ENCODE measurements around the gene GPBP1. TPM values are rescaled to one million over a fixed set of nuclear protein-coding genes. Genes with fewer than 3 reads are reported as not detected.

Gene GPBP1
- total RNA-seq, 1 experiment from 2014 or later = 69.5 TPM

DNA sequence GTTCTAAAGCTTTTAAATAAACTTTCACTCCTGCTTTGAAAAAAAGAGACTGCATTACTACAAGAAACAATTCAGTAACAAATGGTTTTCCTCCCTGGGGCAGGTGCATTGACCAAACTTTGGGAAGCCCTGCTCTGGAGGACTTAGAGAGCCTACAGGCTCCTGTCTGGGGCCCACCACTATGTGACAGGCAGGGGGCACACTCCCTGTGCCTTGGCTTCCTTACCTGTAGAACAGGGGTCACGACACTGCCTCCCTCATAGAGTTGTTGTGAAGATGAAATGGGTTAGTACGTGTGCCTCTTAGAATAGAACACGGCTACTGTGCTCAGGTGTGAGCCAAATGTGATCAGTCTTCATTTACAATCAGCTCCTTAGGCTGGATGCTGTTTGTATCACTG, 130.1 kb downstream of the GPBP1 start:
- Histone ChIP-seq H3K27me3 (ENCODE audit: insufficient read depth, low read length) (no peaks in the 10 kb centered on the region), H3K9me2 (ENCODE audit: insufficient read depth) (no peaks in the 10 kb centered on the region), H3K27ac (ENCODE audit: low read depth, low read length) (no peak overlapping the region), H3K4me3 (replicated peaks in 1 of 2; ENCODE audit: low read depth in 1 of 2, low read length in 2 of 2) (no peak overlapping the region), H3K4me2 (ENCODE audit: low read length) (no peak overlapping the region), H3K9me3 (ENCODE audit: control insufficient read depth in 1 of 2, insufficient read depth in 1 of 2, low read depth in 1 of 2, low read length in 2 of 2) (no peaks in the 10 kb centered on the region), H3K9ac (ENCODE audit: low read length) (no peak overlapping the region), H3K4me1 (ENCODE audit: control insufficient read depth in 1 of 2, insufficient read depth in 2 of 2, low read length in 2 of 2) (peaks cover 16 to 33% of the 10 kb centered on the region in 2 experiments), H2AFZ (ENCODE audit: low read depth, low read length, poor library complexity, severe bottlenecking) (no peak overlapping the region), H4K20me1 (ENCODE audit: insufficient read depth) (no peaks in the 10 kb centered on the region), H3K36me3 (ENCODE audit: control insufficient read depth in 1 of 2, insufficient read depth in 2 of 2, low read length in 2 of 2) (no peaks in the 10 kb centered on the region), H3K79me2 (ENCODE audit: insufficient read depth, low read length) (no peaks in the 10 kb centered on the region)
- peak; percentile 4 to 39 (median 35); a peak in 3 of 6 replicates for TF ChIP-seq CTCF (IDR thresholded peaks at IDR 0.05 in 2 of 3, conservative IDR thresholded peaks at IDR 0.05 in 1 of 3; ENCODE audit: borderline replicate concordance in 1 of 3, insufficient read depth in 1 of 3, low read depth in 2 of 3, low read length in 2 of 3)
- no peak for TF ChIP-seq RAD21 (IDR thresholded peaks at IDR 0.05; ENCODE audit: low read depth)
- DNase-seq (ENCODE audit: low read depth, low spot score) = no peak
- RAD21 ChIA-PET (ENCODE audit: low non-redundant PET in 1 of 2, low total read pairs in 2 of 2, uncharacterized antibody in 2 of 2, unreplicated experiment in 2 of 2) = no interaction called here
- intact Hi-C loops (cut with micrococcal nuclease) = no loop called here
- POLR2A ChIA-PET = no interaction called here
- CTCF ChIA-PET = no interaction called here
- ATAC-seq = no peak
- BruUV-seq (replicated peaks) = no TSS peak

DNA sequence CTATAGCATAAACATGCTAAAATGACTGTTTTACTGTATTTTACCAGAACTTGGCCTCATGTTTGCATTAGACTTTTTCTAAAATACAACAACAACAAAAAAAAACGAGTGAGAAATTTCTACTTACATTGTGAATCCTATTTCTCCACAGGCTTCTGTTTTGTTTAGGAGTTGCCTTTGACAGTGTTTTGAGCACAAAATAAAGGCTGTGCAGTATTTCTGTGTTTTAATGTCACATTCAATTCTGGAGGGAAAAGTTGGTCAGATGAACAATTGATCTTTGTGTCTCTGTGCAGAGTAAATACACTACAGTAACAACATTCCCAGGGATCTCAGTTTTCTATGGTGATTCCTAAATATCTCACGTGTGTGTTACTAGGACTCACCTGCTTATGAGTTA, 131.1 kb downstream of the GPBP1 start:
- Histone ChIP-seq H3K4me3 (replicated peaks in 1 of 2; ENCODE audit: low read depth in 1 of 2, low read length in 2 of 2) (no peak overlapping the region), H3K9me2 (ENCODE audit: insufficient read depth) (no peaks in the 10 kb centered on the region), H3K27me3 (ENCODE audit: insufficient read depth, low read length) (no peaks in the 10 kb centered on the region), H4K20me1 (ENCODE audit: insufficient read depth) (no peaks in the 10 kb centered on the region), H3K79me2 (ENCODE audit: insufficient read depth, low read length) (no peaks in the 10 kb centered on the region), H2AFZ (ENCODE audit: low read depth, low read length, poor library complexity, severe bottlenecking) (peak overlapping the region; percentile 3), H3K36me3 (ENCODE audit: control insufficient read depth in 1 of 2, insufficient read depth in 2 of 2, low read length in 2 of 2) (no peaks in the 10 kb centered on the region), H3K9me3 (ENCODE audit: control insufficient read depth in 1 of 2, insufficient read depth in 1 of 2, low read depth in 1 of 2, low read length in 2 of 2) (no peaks in the 10 kb centered on the region), H3K9ac (ENCODE audit: low read length) (no peak overlapping the region), H3K27ac (ENCODE audit: low read depth, low read length) (no peak overlapping the region), H3K4me2 (ENCODE audit: low read length) (no peak overlapping the region), H3K4me1 (ENCODE audit: control insufficient read depth in 1 of 2, insufficient read depth in 2 of 2, low read length in 2 of 2) (peaks cover 16 to 29% of the 10 kb centered on the region in 2 experiments)
- TF ChIP-seq, protein P1, sequence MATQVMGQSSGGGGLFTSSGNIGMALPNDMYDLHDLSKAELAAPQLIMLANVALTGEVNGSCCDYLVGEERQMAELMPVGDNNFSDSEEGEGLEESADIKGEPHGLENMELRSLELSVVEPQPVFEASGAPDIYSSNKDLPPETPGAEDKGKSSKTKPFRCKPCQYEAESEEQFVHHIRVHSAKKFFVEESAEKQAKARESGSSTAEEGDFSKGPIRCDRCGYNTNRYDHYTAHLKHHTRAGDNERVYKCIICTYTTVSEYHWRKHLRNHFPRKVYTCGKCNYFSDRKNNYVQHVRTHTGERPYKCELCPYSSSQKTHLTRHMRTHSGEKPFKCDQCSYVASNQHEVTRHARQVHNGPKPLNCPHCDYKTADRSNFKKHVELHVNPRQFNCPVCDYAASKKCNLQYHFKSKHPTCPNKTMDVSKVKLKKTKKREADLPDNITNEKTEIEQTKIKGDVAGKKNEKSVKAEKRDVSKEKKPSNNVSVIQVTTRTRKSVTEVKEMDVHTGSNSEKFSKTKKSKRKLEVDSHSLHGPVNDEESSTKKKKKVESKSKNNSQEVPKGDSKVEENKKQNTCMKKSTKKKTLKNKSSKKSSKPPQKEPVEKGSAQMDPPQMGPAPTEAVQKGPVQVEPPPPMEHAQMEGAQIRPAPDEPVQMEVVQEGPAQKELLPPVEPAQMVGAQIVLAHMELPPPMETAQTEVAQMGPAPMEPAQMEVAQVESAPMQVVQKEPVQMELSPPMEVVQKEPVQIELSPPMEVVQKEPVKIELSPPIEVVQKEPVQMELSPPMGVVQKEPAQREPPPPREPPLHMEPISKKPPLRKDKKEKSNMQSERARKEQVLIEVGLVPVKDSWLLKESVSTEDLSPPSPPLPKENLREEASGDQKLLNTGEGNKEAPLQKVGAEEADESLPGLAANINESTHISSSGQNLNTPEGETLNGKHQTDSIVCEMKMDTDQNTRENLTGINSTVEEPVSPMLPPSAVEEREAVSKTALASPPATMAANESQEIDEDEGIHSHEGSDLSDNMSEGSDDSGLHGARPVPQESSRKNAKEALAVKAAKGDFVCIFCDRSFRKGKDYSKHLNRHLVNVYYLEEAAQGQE (IDR thresholded peaks at IDR 0.05; ENCODE audit: low read depth) = no peak
- no peak for TF ChIP-seq RAD21 (IDR thresholded peaks at IDR 0.05; ENCODE audit: low read depth)
- TF ChIP-seq SP1 (IDR thresholded peaks at IDR 0.05; ENCODE audit: low read depth) = no peak
- TF ChIP-seq, protein P2, sequence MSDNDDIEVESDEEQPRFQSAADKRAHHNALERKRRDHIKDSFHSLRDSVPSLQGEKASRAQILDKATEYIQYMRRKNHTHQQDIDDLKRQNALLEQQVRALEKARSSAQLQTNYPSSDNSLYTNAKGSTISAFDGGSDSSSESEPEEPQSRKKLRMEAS (IDR thresholded peaks at IDR 0.05) = no peak
- TF ChIP-seq ZNF274 (IDR thresholded peaks at IDR 0.05; ENCODE audit: low read depth, low read length) = no peak
- TF ChIP-seq CEBPB (IDR thresholded peaks at IDR 0.05; ENCODE audit: low read depth) = no peak
- no peak for TF ChIP-seq ZFX (IDR thresholded peaks at IDR 0.05)
- TF ChIP-seq JUND (IDR thresholded peaks at IDR 0.05) = no peak
- TF ChIP-seq YY1 (IDR thresholded peaks at IDR 0.05; ENCODE audit: extremely low read depth, insufficient replicate concordance, low read depth, low read length) = no peak
- TF ChIP-seq POLR2AphosphoS5 (IDR thresholded peaks at IDR 0.05; ENCODE audit: low read depth, low read length) = no peak
- no peak for TF ChIP-seq ZBTB33 (IDR thresholded peaks at IDR 0.05; ENCODE audit: extremely low read depth, insufficient replicate concordance, low read length)
- intact Hi-C loops (cut with micrococcal nuclease) = no loop called here
- BruUV-seq (replicated peaks) = no TSS peak
- ChIA-PET POLR2A (no interaction called here), RAD21 (ENCODE audit: low non-redundant PET in 1 of 2, low total read pairs in 2 of 2, uncharacterized antibody in 2 of 2, unreplicated experiment in 2 of 2) (no interaction called here), CTCF (no interaction called here)
- DNase-seq (ENCODE audit: low read depth, low spot score) (no peak), ATAC-seq (no peak)
